Keratinocyte (primary cell): Measurements from ENCODE around the gene RALGPS1. TPM values are rescaled to one million over a fixed set of nuclear protein-coding genes. Genes with fewer than 3 reads are reported as not detected.

ENCODE experiments used
- DNase-seq: peaks from one replicate; pipeline ENCODE4 v3.0.0-alpha.2; 2011; ENCODE audit warnings: low read depth, missing footprints, low spot score
- FAIRE-seq: peaks from 2 replicates; lab custom pipeline; 2011; peaks lifted over from hg19 to GRCh38; lab: Jason Lieb, UNC
- H2AFZ ChIP-seq: 2 replicates; pipeline ENCODE4 v1.6.0; 2012; ENCODE audit warnings: low read length, control low read depth, inconsistent platforms; ENCODE audit not compliant: control insufficient read depth
- H3K27ac ChIP-seq: 2 replicates; pipeline ENCODE4 v1.5.1; 2011; ENCODE audit warnings: low read length; ENCODE audit not compliant: control insufficient read depth, insufficient read depth
- H3K27me3 ChIP-seq: 3 replicates; pipeline ENCODE4 v1.6.0; 2011; ENCODE audit warnings: low read length; ENCODE audit not compliant: control insufficient read depth, insufficient read depth; ENCODE audit errors: extremely low read depth
- H3K36me3 ChIP-seq, 2 experiments: 2 replicates in 1 of 2; 3 replicates in 1 of 2; pipeline ENCODE4 v1.5.1; 2011; ENCODE audit warnings: low read length in 2 of 2, mild to moderate bottlenecking in 1 of 2; ENCODE audit not compliant: control insufficient read depth in 2 of 2, insufficient read depth in 2 of 2; ENCODE audit errors: extremely low read depth in 1 of 2
- H3K4me1 ChIP-seq: 3 replicates; pipeline ENCODE4 v1.5.1; 2011; ENCODE audit warnings: low read length; ENCODE audit not compliant: control insufficient read depth, insufficient read depth; ENCODE audit errors: extremely low read depth
- H3K4me2 ChIP-seq: 3 replicates; pipeline ENCODE4 v1.6.0; 2011; ENCODE audit warnings: low read depth, low read length; ENCODE audit not compliant: control insufficient read depth, insufficient read depth; ENCODE audit errors: extremely low read depth
- H3K4me3 ChIP-seq, 3 experiments: fragments of 200-600 bp in 1 of 3; sonication (generic) in 1 of 3; 2 replicates in 2 of 3; 3 replicates in 1 of 3; pipeline ENCODE4 v1.5.1; 2011 to 2016; ENCODE audit warnings: low read length in 3 of 3, mild to moderate bottlenecking in 3 of 3, control low read depth in 2 of 3, inconsistent platforms in 1 of 3, low read depth in 1 of 3, mixed read lengths in 1 of 3, mixed run types in 1 of 3, moderate library complexity in 1 of 3; ENCODE audit not compliant: control insufficient read depth in 2 of 3, insufficient read depth in 2 of 3; ENCODE audit errors: extremely low read depth in 1 of 3
- H3K79me2 ChIP-seq: 2 replicates; pipeline ENCODE4 v1.6.0; 2012; ENCODE audit warnings: low read length; ENCODE audit not compliant: control insufficient read depth, insufficient read depth
- H3K9ac ChIP-seq: 3 replicates; pipeline ENCODE4 v1.6.0; 2011; ENCODE audit warnings: low read length; ENCODE audit not compliant: control insufficient read depth, insufficient read depth; ENCODE audit errors: extremely low read depth
- H3K9me1 ChIP-seq: 3 replicates; pipeline ENCODE4 v1.6.0; 2011; ENCODE audit warnings: low read length; ENCODE audit not compliant: control insufficient read depth, insufficient read depth; ENCODE audit errors: extremely low read depth
- H3K9me3 ChIP-seq: 2 replicates; pipeline ENCODE4 v1.5.1; 2012; ENCODE audit warnings: low read depth, low read length; ENCODE audit not compliant: control insufficient read depth
- H4K20me1 ChIP-seq: 3 replicates; pipeline ENCODE4 v1.6.0; 2011; ENCODE audit warnings: low read length; ENCODE audit not compliant: control insufficient read depth, insufficient read depth; ENCODE audit errors: extremely low read depth
- CTCF ChIP-seq, 3 experiments: IDR thresholded peaks in 1 of 3; conservative IDR thresholded peaks in 1 of 3; optimal IDR thresholded peaks in 1 of 3; 2 replicates in 2 of 3; 3 replicates in 1 of 3; pipeline versions ENCODE3 to v1.5.1; 2011; ENCODE audit warnings: low read length in 3 of 3, mild to moderate bottlenecking in 3 of 3, moderate library complexity in 2 of 3, control low read depth in 1 of 3, inconsistent platforms in 1 of 3; ENCODE audit not compliant: insufficient read depth in 2 of 3; ENCODE audit errors: extremely low read depth in 1 of 3
- EZH2 ChIP-seq: IDR thresholded peaks from one replicate; pipeline ENCODE4 v1.6.1; 2012; ENCODE audit warnings: inconsistent platforms, mild to moderate bottlenecking, low read length, moderate library complexity
- dilution Hi-C: fragments of 300-500 bp; cut with MboI; formaldehyde crosslinking; loops from one replicate; pipeline ENCODE4 v1.7.0; 2020; ENCODE audit warnings: low sequenced_read_pairs; ENCODE audit not compliant: extremely low pct_ligation_motif_present
- polyA plus RNA-seq, 5 experiments: library from polyadenylated mRNA; depleted of rRNA in 3 of 5; stranded (reverse) in 3 of 5; stranded (forward) in 1 of 5; unstranded in 1 of 5; fragments of >200 nt; gene quantifications; 1 replicate in 1 of 5; 2 replicates in 3 of 5; 3 replicates in 1 of 5; pipeline versions ENCODE4 v1.2.1 to v1.2.3, GENCODE V29; 2011 to 2012; ENCODE audit warnings: missing spikeins in 2 of 5, low read depth in 1 of 5, low replicate concordance in 1 of 5

RALGPS1 gene
- polyA plus RNA-seq, 1 donor (not counting 4 experiments of a cell fraction or from before 2014, with no cell fraction given) = 0.56 TPM

GRCh38 chr9:127262602-127263001, 348.0 kb downstream of the RALGPS1 start:
- dilution Hi-C loops = no loop called here
- FAIRE-seq = no peak

DNA sequence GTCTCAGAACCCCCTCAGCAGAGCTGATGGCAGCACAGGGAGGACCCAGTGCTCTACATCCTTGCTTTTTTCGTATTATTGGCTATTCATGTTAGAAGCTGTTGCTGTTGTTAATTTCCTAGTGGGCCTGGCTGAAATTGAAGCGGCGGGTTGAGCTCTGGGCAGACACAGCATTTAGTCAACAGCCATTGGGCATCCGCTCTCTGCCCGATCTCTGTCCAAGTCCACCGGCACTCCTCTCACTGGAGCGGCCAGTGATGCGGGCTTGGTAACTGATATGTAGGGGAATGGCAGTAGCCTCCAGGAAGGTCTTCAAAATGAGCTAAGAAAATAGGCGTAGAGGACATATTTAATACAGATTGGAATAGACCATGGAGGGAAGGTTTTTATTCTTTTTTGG, 348.7 kb downstream of the RALGPS1 start:
- dilution Hi-C loops = no loop called here
- Histone ChIP-seq H4K20me1 (no peaks in the 10 kb centered on the region), H3K9me3 (no peaks in the 10 kb centered on the region), H3K4me2 (no peak overlapping the region), H3K27me3 (no peaks in the 10 kb centered on the region), H3K4me3 (no peak overlapping the region), H2AFZ (no peak overlapping the region), H3K27ac (no peak overlapping the region), H3K9me1 (no peaks in the 10 kb centered on the region), H3K36me3 (no peaks in the 10 kb centered on the region), H3K79me2 (no peaks in the 10 kb centered on the region), H3K9ac (no peak overlapping the region), H3K4me1 (no peaks in the 10 kb centered on the region)
- DNase-seq = no peak
- TF ChIP-seq CTCF (optimal IDR thresholded peaks at IDR 0.05 in 1 of 3, IDR thresholded peaks at IDR 0.05 in 1 of 3, conservative IDR thresholded peaks at IDR 0.05 in 1 of 3; ENCODE audit: extremely low read depth in 1 of 3, insufficient read depth in 2 of 3, low read length in 3 of 3) (no peak), EZH2 (no peak)
- FAIRE-seq = no peak

More at GRCh38 chr9:127262602-127263001, 348.0 kb downstream of the RALGPS1 start:
- H3K27ac ChIP-seq = no peak overlapping the region
- no peak for DNase-seq
- no peak overlapping the region for H3K9ac ChIP-seq
- no peak for TF ChIP-seq CTCF (optimal IDR thresholded peaks at IDR 0.05 in 1 of 3, IDR thresholded peaks at IDR 0.05 in 1 of 3, conservative IDR thresholded peaks at IDR 0.05 in 1 of 3; ENCODE audit: extremely low read depth in 1 of 3, insufficient read depth in 2 of 3, low read length in 3 of 3)
- TF ChIP-seq EZH2 = no peak
- H3K4me1 ChIP-seq = no peaks in the 10 kb centered on the region
- H3K27me3 ChIP-seq = no peaks in the 10 kb centered on the region
- no peaks in the 10 kb centered on the region for H3K9me1 ChIP-seq
- H3K9me3 ChIP-seq = no peaks in the 10 kb centered on the region
- H3K79me2 ChIP-seq = no peaks in the 10 kb centered on the region
- no peak overlapping the region for H2AFZ ChIP-seq
- H3K36me3 ChIP-seq = no peaks in the 10 kb centered on the region
- no peaks in the 10 kb centered on the region for H4K20me1 ChIP-seq
- no peak overlapping the region for H3K4me2 ChIP-seq
- no peak overlapping the region for H3K4me3 ChIP-seq
